ENCODE results near the gene LRRC46. TPM values are rescaled to one million over a fixed set of nuclear protein-coding genes. Genes with fewer than 3 reads are reported as not detected.

Gene LRRC46
- total and polyA plus RNA-seq, 2 of the 13 experiments (the other 11 are each of a cell fraction or from before 2014, with no cell fraction given) = 0.09 TPM

DNA sequence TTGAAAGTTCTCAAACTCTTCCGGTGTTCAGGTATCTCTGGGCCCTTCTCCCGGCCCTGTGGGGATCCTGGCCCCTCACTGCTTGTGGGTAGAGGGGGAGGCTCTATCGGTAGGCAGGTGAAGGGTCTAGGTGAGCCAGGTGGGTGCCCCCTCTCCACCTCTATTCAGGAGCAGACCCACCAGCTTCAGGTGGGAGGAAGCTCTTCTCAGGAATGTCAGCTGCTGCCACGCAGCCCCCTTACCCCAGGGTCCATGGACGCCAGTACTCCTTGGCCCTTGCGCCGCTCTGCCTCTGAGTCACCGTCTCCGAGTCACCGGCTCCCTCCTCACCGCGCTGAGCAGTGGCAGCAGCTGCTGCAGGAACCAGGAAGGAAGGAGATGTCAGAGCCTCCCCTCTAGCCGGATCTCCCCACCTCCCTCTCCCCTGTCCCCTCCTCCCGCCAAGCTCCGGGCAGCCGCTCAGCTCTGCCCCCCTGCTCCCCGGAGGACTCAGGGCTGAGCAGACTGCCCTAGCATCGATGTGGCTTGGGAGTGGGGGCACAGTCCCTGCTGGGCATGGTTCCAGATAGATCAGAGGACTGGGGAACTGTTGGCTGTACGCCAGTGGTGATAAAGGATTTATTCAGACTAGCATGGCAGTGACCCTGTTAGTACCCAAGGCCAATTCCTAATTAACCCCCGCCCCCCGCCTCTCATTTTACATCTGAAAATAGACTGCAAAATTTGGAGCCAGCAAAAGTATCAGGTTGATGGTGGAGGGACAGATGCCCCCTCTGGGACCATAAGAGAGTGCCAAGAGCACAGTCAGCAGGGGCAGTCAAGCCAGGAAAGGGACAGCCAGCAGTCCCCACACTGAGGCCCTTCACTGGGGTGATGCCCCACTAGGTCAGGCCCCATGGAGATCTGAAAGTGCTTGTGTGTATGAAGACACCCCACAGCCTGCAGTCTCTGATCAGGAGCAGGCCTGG is 9.8 kb upstream of the LRRC46 start, which contains the start of gene OSBPL7 (continued):
- TF ChIP-seq ZNF260 (CRISPR knock-in tag; IDR thresholded peaks at IDR 0.05; ENCODE audit: borderline replicate concordance, low read depth) = no peak
- TF ChIP-seq ZNF3 (CRISPR knock-in tag; IDR thresholded peaks at IDR 0.05) = no peak
- TF ChIP-seq ZNF564 (CRISPR knock-in tag; IDR thresholded peaks at IDR 0.05) = no peak
- TF ChIP-seq ZSCAN31 (CRISPR knock-in tag; IDR thresholded peaks at IDR 0.05; ENCODE audit: low read depth) = peak; percentile 35; the same call in 1 of the 2 replicates
- peak; percentile 54; the same call in 1 of the 2 replicates for TF ChIP-seq ZNF546 (CRISPR knock-in tag; conservative IDR thresholded peaks at IDR 0.05)
- no peak for TF ChIP-seq ZNF615 (CRISPR knock-in tag; IDR thresholded peaks at IDR 0.05; ENCODE audit: borderline replicate concordance)
- TF ChIP-seq TERF1 (CRISPR knock-in tag; IDR thresholded peaks at IDR 0.05) = no peak
- TF ChIP-seq ZNF256 (CRISPR knock-in tag; conservative IDR thresholded peaks at IDR 0.05) = no peak
- TF ChIP-seq MBNL3 (CRISPR knock-in tag; conservative IDR thresholded peaks at IDR 0.05) = no peak
- no peak for TF ChIP-seq ATM (IDR thresholded peaks at IDR 0.05; ENCODE audit: borderline replicate concordance)
- TF ChIP-seq HINFP (CRISPR knock-in tag; IDR thresholded peaks at IDR 0.05; ENCODE audit: low read depth) = peak; percentile 73; the same call in 1 of the 2 replicates
- peak; percentile 75 for TF ChIP-seq KDM2A (CRISPR knock-in tag; IDR thresholded peaks at IDR 0.05; ENCODE audit: borderline replicate concordance, low read depth)
- TF ChIP-seq SRSF4 (IDR thresholded peaks at IDR 0.05; ENCODE audit: low read depth, low read length, poor library complexity, severe bottlenecking) = no peak
- TF ChIP-seq AKNA (CRISPR knock-in tag; IDR thresholded peaks at IDR 0.05; ENCODE audit: borderline replicate concordance) = no peak
- no peak for TF ChIP-seq ZNF121 (CRISPR knock-in tag; IDR thresholded peaks at IDR 0.05)
- peak; percentile 73 for TF ChIP-seq TAF1 (CRISPR knock-in tag; IDR thresholded peaks at IDR 0.05)
- TF ChIP-seq ASH2L (IDR thresholded peaks at IDR 0.05; ENCODE audit: insufficient read length, low read depth, low read length) = peak; percentile 17

Measured in HepG2 (cell line).